B cell (primary cell): ENCODE data around the gene DACH1. TPM values are rescaled to one million over a fixed set of nuclear protein-coding genes. Genes with fewer than 3 reads are reported as not detected.

Source experiments
- ATAC-seq: fragments of 200-7000 bp; cut with Tn5 transposase; one replicate; pipeline ENCODE4 v1.10.0; 2021; ENCODE audit warnings: low read depth, mild to moderate bottlenecking, moderate number of reproducible peaks, moderate library complexity
- CTCF ChIA-PET: fragments of 350-600 bp; sonication (Branson Sonifier 250); formaldehyde crosslinking; loops from one replicate; lab custom pipeline; 2021; ENCODE audit warnings: antibody characterized with exemption, inconsistent platforms; lab: Charles Lee
- POLR2A ChIA-PET: fragments of 350-600 bp; sonication (Branson Sonifier 250); formaldehyde crosslinking; loops from one replicate; lab custom pipeline; 2021; ENCODE audit warnings: antibody characterized with exemption; lab: Charles Lee
- DNase-seq: peaks from one replicate; pipeline ENCODE4 v3.0.0; 2013
- H2AFZ ChIP-seq: 2 replicates; pipeline ENCODE4 v1.6.1; 2012; ENCODE audit warnings: mild to moderate bottlenecking, low read depth, low read length; ENCODE audit not compliant: insufficient read depth, poor library complexity, severe bottlenecking
- H3K27ac ChIP-seq, 2 donors: 1 replicate in 1 of 2; 2 replicates in 1 of 2; pipeline ENCODE4 v1.5.1; 2012 to 2013; ENCODE audit warnings: low read length in 2 of 2, mild to moderate bottlenecking in 2 of 2, moderate library complexity in 1 of 2
- H3K27me3 ChIP-seq, 4 experiments: fragments of 200-600 bp in 1 of 4; sonication (generic) in 1 of 4; replicated peaks in 1 of 4; 1 replicate in 2 of 4; 2 replicates in 2 of 4; pipeline versions ENCODE4 v1.6.1 to v1.7.0; 2013 to 2016; ENCODE audit warnings: low read length in 3 of 4, mild to moderate bottlenecking in 2 of 4, mixed read lengths in 1 of 4, moderate library complexity in 1 of 4; ENCODE audit not compliant: insufficient read depth in 4 of 4, control insufficient read depth in 3 of 4; ENCODE audit errors: control extremely low read depth in 1 of 4
- H3K36me3 ChIP-seq, 2 experiments: replicated peaks in 1 of 2; 1 replicate in 1 of 2; 2 replicates in 1 of 2; pipeline versions ENCODE4 v1.6.1 to v1.7.1; 2013; ENCODE audit warnings: low read length in 1 of 2; ENCODE audit not compliant: insufficient read depth in 2 of 2, control insufficient read depth in 1 of 2; ENCODE audit errors: control extremely low read depth in 1 of 2, extremely low read depth in 1 of 2
- H3K4me1 ChIP-seq, 2 donors: fragments of 200-600 bp in 1 of 2; sonication (generic) in 1 of 2; 1 replicate in 1 of 2; 2 replicates in 1 of 2; pipeline versions ENCODE4 v1.5.1 to v1.6.1; 2013 to 2017; ENCODE audit warnings: low read length in 2 of 2; ENCODE audit not compliant: control insufficient read depth in 2 of 2, insufficient read depth in 2 of 2
- H3K4me2 ChIP-seq: replicated peaks from 2 replicates; pipeline ENCODE3; 2012; ENCODE audit warnings: mild to moderate bottlenecking, low read depth, low read length; ENCODE audit not compliant: poor library complexity, severe bottlenecking
- H3K4me3 ChIP-seq, 5 experiments: fragments of 200-600 bp in 1 of 5; sonication (generic) in 1 of 5; 1 replicate in 3 of 5; 2 replicates in 2 of 5; pipeline versions ENCODE4 v1.5.1 to v1.7.0; 2011 to 2016; ENCODE audit warnings: low read length in 4 of 5, mild to moderate bottlenecking in 4 of 5, low read depth in 2 of 5, control low read depth in 1 of 5, moderate library complexity in 1 of 5; ENCODE audit not compliant: insufficient read depth in 1 of 5; ENCODE audit errors: control extremely low read depth in 1 of 5, extremely low read depth in 1 of 5
- H3K79me2 ChIP-seq: fragments of 200-600 bp; sonication (generic); one replicate; pipeline ENCODE4 v1.6.0; 2016; ENCODE audit warnings: low read length; ENCODE audit not compliant: control insufficient read depth, insufficient read depth
- H3K9ac ChIP-seq: fragments of 200-600 bp; sonication (generic); 2 replicates; pipeline ENCODE4 v1.6.1; 2017; ENCODE audit warnings: mild to moderate bottlenecking, low read length, moderate library complexity
- H3K9me3 ChIP-seq, 3 donors: one replicate each; pipeline versions ENCODE4 v1.6.1 to v1.7.1; 2013; ENCODE audit warnings: low read length in 2 of 3; ENCODE audit not compliant: control insufficient read depth in 2 of 3, insufficient read depth in 1 of 3; ENCODE audit errors: control extremely low read depth in 1 of 3
- H4K20me1 ChIP-seq: 2 replicates; pipeline ENCODE4 v1.6.0; 2012; ENCODE audit warnings: mild to moderate bottlenecking, low read length; ENCODE audit not compliant: insufficient read depth, control insufficient read depth, poor library complexity, severe bottlenecking
- H3K27ac Mint-ChIP-seq: one replicate; pipeline ENCODE4 v1.8.0; 2021; ENCODE audit warnings: mixed read lengths
- H3K27me3 Mint-ChIP-seq: one replicate; pipeline ENCODE4 v1.8.0; 2021; ENCODE audit warnings: mixed read lengths
- H3K4me1 Mint-ChIP-seq: one replicate; pipeline ENCODE4 v1.8.0; 2021; ENCODE audit warnings: mixed read lengths
- H3K4me3 Mint-ChIP-seq: one replicate; pipeline ENCODE4 v1.8.0; 2021; ENCODE audit warnings: mixed read lengths
- H3K9me3 Mint-ChIP-seq: one replicate; pipeline ENCODE4 v1.8.0; 2022; ENCODE audit warnings: mixed read lengths; ENCODE audit not compliant: insufficient read depth
- EZH2 ChIP-seq: IDR thresholded peaks from 2 replicates; pipeline ENCODE4 v1.6.1; 2012; ENCODE audit warnings: borderline replicate concordance, low read depth, mild to moderate bottlenecking, moderate library complexity, low read length; ENCODE audit not compliant: insufficient read depth, poor library complexity, severe bottlenecking
- WGBS: methylation state at CpG from one replicate; pipeline ENCODE4 v1.1.5; 2013; ENCODE audit warnings: missing lambda C conversion rate; ENCODE audit not compliant: insufficient coverage; 5-methylcytosine and 5-hydroxymethylcytosine counted together
- intact Hi-C: fragments of 100-400 bp; cut with micrococcal nuclease; formaldehyde crosslinking; loops from one replicate; pipeline ENCODE4 v1.10.0; 2022
- polyA plus RNA-seq: library from polyadenylated mRNA; depleted of rRNA; stranded (reverse); fragments of >200 nt; gene quantifications from 2 replicates; pipeline ENCODE4 v1.2.3, GENCODE V29; 2012
- total RNA-seq, 2 donors: library from RNA; stranded (reverse); fragments of 120-200 nt in 1 of 2; gene quantifications; 1 replicate in 1 of 2; 2 replicates in 1 of 2; pipeline versions ENCODE4 v1.2.3 to v1.2.4, GENCODE V29; 2013 to 2022
- TF ChIP-seq, protein P1 (sequence below): fragments of 200-600 bp; IDR thresholded peaks from one replicate; pipeline ENCODE4 v1.8.0; 2022; ENCODE audit warnings: antibody characterized with exemption, mild to moderate bottlenecking

Gene DACH1
- total and polyA plus RNA-seq, 2 donors (not counting 1 experiment from before 2014, with no cell fraction given), result not detected

DNA sequence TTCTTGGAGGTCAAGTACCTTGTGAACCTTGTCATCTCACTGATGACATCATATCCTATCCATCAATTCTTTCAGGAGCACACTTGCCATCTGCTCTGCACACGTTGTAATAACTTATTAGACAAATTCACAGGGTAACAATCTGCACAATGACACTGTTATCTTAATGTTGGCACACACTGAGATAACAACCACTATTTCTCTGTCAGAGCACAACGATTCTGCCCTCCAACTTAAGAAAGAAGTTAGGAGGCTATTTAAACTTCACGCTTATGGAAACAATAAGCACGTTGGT is 351.3 kb downstream of the DACH1 start:
- no peaks in the 10 kb centered on the region for H3K9me3 ChIP-seq
- Mint-ChIP-seq H3K27me3 (no peaks in the 10 kb centered on the region), H3K4me3 (no peak overlapping the region), H3K4me1 (no peaks in the 10 kb centered on the region), H3K9me3 (no peaks in the 10 kb centered on the region), H3K27ac (no peak overlapping the region)
- no peak for TF ChIP-seq EZH2
- TF ChIP-seq, protein P1, sequence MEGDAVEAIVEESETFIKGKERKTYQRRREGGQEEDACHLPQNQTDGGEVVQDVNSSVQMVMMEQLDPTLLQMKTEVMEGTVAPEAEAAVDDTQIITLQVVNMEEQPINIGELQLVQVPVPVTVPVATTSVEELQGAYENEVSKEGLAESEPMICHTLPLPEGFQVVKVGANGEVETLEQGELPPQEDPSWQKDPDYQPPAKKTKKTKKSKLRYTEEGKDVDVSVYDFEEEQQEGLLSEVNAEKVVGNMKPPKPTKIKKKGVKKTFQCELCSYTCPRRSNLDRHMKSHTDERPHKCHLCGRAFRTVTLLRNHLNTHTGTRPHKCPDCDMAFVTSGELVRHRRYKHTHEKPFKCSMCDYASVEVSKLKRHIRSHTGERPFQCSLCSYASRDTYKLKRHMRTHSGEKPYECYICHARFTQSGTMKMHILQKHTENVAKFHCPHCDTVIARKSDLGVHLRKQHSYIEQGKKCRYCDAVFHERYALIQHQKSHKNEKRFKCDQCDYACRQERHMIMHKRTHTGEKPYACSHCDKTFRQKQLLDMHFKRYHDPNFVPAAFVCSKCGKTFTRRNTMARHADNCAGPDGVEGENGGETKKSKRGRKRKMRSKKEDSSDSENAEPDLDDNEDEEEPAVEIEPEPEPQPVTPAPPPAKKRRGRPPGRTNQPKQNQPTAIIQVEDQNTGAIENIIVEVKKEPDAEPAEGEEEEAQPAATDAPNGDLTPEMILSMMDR, result no peak
- ChIA-PET POLR2A (no interaction called here), CTCF (no interaction called here)
- H4K20me1 ChIP-seq, result no peaks in the 10 kb centered on the region
- no peak overlapping the region for H3K9ac ChIP-seq
- H3K36me3 ChIP-seq, result no peaks in the 10 kb centered on the region
- H3K4me2 ChIP-seq, result no peak overlapping the region
- DNase-seq (no peak), ATAC-seq (no peak)
- no peaks in the 10 kb centered on the region for H3K27me3 ChIP-seq
- H2AFZ ChIP-seq, result no peak overlapping the region
- intact Hi-C loops, result no loop called here
- no peaks in the 10 kb centered on the region for H3K4me1 ChIP-seq
- WGBS, result no CpG with 5 or more reads among the region's 4 CpGs
- H3K4me3 ChIP-seq, result no peak overlapping the region
- H3K79me2 ChIP-seq, result no peaks in the 10 kb centered on the region
- no peak overlapping the region for H3K27ac ChIP-seq

DNA sequence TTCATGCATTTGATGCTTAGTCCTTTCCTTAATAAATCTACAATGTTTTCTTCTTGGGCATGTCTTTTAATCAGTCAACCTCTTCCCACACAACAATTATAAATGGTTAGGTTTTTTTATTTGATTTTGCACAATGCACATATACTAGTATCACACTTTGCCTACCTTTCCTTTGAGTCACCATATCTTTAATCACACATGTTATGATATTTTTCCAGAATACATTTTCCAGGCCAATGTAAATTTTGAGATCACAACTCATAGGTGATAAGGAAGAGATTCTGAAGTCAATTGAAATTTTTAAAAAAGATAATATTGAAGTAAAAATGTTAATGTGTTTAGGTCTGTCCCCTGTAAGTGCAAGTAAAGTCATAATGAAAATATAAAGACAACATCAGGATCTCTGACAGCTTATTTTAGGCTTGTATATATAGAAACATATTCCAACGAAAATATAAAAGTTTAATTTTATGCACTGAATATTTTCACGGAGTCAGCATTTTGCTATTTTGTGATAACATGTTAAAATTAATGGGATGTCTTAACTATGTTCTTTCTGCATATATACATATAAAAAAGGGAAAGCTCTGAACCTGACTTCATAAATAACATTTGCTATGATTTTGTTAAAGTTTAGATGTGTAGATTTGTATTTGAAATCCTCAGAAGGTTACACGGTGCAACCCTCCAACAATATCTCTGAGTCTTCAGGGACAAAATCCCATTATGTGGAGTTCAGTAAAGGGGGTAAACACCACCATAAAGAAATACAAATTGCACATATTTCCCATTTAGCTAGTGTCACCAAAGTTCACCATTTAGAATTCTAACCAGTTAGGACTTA is 351.9 kb downstream of the DACH1 start:
- no peaks in the 10 kb centered on the region for H3K27me3 ChIP-seq
- H3K27me3 Mint-ChIP-seq, result no peaks in the 10 kb centered on the region
- H3K4me3 Mint-ChIP-seq, result no peak overlapping the region
- no CpG with 5 or more reads among the region's 3 CpGs for WGBS
- no peak for ATAC-seq
- no peak overlapping the region for H3K27ac Mint-ChIP-seq
- no peaks in the 10 kb centered on the region for H3K36me3 ChIP-seq
- ChIA-PET POLR2A (no interaction called here), CTCF (no interaction called here)
- no peaks in the 10 kb centered on the region for H4K20me1 ChIP-seq
- no peaks in the 10 kb centered on the region for H3K9me3 Mint-ChIP-seq
- no peak overlapping the region for H3K4me2 ChIP-seq
- H3K79me2 ChIP-seq, result no peaks in the 10 kb centered on the region
- no peak overlapping the region for H3K9ac ChIP-seq
- no peak overlapping the region for H3K4me3 ChIP-seq
- no peaks in the 10 kb centered on the region for H3K4me1 Mint-ChIP-seq
- H3K9me3 ChIP-seq, result no peaks in the 10 kb centered on the region
- no peak overlapping the region for H2AFZ ChIP-seq
- no peak overlapping the region for H3K27ac ChIP-seq
- no peaks in the 10 kb centered on the region for H3K4me1 ChIP-seq
- intact Hi-C loops, result no loop called here
- DNase-seq, result no peak
- TF ChIP-seq, protein P1, result no peak
- TF ChIP-seq EZH2, result no peak
